HG03469 (cell line): ENCODE results near the gene DIDO1.

Experiments used
- ATAC-seq: cut with Tn5 transposase; IDR thresholded peaks from one replicate; pipeline ENCODE4 v1.9.1; 2021; ENCODE audit warnings: mild to moderate bottlenecking, moderate library complexity, moderate number of reproducible peaks; ENCODE audit not compliant: unreplicated experiment

Gene DIDO1

DNA sequence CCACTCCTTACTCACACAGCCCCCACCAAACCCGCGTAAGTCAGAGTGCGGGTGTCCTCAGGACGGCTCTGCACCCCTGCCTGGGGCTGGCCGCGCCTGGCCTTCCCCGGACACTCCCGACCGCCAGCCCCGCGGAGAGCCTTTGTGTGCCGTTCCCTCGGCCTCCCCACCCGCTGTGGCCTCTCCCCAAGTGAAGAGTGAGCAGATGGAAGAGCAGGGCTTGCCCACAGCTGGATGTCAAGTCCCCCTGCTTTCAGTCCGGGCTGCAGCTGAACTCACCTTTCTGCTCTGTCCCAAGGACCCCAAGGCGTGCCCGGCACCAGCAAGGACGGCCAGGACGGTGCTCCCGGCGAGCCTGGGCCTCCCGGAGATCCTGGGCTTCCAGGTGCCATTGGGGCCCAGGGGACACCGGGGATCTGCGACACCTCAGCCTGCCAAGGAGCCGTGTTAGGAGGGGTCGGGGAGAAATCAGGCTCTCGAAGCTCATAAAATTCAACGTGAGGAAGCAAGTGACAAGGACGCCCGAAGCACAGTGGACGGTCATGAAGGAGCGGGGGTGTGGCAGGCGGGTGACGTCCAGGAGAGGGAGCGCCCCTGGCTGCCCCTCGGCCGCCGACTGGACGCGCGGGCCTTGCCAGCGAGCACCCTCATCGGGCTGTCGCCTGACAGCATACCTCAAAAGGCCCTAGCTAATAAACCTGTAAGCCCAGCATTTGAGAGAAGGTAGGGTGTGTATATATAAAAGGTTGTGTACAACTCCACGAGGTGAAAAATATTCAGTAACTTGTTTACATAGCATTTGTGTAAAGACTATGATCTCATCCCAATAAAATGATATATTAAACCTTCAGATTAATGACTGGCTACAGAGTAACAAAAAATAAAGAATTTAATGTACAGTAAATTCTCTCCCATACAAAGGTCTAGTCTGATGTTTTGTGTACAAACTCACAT is 85.8 kb downstream of the DIDO1 start:
- ATAC-seq: no peak

DNA sequence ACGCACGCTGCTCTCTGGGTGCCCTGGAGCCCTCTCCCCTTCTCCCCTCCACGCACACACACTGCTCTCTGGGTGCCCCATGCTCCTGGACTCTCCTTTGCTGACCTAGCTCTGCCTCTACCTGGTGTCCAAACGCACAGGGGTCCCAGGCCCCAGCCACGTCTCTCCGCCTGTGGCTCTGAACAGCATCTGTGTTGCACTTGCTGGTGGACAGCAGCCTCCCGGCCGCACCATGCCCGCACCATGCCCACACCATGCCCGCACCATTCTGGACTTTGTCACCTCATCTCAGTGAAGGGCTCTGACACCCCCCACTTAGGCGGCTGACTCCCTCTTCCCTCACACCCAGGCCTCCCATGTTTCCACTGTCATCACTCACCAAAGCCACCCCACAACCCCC is 86.5 kb downstream of the DIDO1 start:
- no peak for ATAC-seq

DNA sequence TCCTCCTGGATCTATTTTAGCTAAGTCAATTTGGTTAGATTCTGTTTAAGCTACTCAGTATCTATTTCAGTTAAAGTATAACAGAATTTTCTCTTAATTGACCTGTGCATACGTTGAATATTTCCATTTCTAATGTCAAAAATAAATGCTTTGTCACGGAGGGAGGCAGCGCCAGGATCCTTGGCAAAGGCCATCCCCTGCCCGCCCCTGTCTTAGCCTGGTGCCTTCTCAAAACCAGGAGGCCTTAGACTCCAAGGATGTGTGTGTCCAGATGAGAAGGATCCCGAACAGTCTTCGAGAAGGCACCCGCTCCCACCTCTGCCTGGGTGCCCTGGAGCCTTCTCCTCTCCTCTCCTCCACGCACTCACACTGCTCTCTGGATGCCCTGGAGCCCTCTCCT is 87.0 kb downstream of the DIDO1 start:
- no peak for ATAC-seq

DNA sequence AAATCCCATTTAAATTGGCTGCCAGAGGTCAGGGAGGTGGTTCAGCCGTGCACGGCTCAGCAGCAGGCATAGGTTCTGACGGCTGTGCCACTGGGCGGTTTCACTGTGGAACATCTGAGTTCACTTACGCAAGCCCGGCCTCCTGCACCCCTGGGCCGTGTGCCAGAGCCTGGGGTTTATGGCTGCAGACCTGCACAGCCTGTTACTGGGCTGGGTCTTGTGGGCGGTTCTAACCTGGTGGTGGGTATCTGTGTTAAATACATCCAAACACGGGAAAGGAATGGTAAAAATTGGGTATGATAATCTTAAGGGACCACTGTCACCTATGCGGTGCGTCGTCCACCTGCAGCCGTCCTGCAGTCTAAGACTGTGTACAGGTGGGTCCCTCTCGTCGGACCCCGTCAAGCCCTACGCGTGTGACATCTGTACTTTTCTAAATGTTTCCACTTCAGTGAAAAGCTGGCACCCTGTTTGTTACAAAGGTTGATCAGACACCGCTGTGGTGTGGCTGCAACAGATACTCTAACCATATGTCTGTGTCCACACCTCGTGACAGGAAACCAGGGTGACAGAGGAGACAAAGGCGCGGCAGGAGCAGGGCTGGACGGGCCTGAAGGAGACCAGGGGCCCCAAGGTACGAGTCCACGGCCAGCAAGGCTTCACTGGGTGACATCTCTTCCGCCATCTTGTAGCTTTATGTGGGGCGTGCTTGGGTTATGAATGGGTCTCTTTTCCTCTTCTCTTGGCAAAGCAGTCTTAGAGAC is 88.0 kb downstream of the DIDO1 start:
- ATAC-seq: no peak

DNA sequence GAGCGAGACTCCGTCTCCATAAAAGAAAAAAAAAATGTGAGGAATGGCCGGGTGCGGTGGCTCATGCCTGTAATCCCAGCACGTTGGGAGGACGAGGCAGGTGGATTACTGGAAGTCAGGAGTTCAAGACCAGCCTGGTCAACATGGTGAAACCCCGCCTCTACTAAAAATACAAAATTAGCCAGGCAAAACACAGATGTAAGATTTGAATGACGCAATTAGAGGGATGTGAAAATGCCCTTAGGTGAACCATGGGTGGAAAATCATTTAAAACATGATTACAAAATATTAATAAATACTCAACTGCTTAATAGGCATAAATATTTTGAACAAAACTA is 88.5 kb downstream of the DIDO1 start:
- no peak for ATAC-seq

DNA sequence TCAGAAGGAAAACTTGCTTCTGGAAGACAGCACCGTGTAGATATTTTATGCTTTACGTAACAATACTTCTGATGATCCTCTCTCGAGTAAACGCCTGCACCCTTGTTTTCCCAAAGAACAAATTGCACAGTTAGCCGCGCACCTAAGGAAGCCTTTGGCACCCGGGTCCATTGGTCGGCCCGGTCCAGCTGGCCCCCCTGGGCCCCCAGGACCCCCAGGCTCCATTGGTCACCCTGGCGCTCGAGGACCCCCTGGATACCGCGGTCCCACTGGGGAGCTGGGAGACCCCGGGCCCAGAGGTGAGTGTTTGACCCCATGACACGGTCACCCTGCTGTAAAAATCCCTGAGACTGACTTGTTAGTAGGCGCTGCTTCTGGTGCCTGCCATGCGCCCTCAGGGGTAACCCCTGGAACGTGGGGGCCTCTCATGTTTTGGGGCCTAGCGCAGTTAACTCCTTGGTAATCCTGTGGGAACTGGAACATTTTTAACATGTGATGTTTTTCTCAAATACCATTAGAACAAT is 89.3 kb downstream of the DIDO1 start:
- no peak for ATAC-seq

DNA sequence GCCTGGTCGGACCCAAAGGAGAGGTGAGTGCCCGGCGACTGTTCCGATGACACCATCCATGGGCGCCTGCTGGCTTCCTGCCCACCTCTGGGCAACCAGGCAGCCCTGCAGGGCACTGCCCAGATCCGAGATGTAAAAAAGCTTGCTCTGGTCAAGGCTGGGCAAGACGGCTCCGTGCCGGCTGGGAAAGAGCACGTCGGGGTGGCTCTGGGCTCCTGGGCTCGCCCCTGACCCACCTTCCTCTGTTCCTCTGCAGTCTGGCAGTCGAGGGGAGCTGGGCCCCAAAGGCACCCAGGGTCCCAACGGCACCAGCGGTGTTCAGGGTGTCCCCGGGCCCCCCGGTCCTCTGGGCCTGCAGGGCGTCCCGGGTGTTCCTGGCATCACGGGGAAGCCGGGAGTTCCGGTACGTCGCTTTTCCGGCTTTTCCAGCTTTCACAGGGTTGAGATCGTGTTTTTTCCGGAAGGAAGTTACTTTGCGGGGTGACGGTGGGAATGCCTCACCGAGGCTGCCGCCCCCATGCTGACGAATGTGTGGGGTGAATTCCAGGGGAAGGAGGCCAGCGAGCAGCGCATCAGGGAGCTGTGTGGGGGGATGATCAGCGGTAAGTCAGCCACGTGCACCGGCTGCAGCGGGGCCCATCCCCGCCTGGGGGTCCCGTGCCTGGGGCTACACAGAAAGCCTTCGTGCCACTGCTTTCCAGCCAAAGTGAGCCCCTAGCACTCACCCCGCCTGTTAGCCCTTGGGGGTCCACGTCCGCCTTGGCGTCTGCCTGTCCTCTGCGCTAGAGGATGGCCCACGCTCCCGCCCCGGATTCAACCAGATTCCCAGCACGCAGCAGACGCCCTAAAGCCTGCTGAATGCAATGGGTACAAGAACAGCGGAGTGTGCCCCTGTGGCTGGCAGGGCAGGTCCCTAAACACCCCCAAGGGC is 90.1 kb downstream of the DIDO1 start:
- ATAC-seq: no peak

DNA sequence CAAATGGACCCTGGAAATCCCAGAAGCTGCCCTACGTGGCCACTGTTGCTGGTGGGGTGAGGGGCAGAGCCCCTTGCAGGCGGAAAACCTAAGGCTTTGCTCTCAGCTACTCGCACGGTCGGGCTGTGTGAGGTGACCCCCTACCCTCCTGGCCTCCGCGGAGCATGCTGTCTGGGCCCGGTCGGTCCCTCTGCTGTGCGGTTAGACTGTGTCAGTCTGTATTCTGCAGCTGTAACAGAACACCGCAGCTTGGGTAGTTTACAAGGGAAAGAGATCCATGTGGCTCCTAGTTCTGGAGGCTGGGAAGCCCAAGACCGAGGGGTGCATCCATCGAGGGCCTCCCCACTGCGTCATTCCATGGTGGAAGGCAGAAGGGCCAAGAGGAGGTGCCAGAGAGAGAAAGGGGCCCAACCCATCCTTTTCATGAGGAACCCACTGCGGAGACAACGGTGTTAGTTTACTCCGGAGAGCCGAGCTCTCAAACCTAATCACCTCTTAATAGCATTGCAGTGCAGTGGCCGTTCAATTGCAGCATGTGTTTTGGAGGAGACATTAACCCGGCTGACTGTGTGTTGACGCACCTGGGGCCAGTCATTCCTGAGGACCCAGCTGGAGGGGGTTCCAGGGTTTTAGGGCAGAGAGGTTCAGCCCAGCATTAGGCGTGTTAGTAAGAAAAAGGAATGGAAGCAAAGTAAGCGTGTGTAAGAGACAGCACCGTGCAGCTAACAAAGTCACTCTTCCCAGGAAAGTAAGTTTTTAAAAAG is 91.2 kb downstream of the DIDO1 start:
- ATAC-seq: no peak

DNA sequence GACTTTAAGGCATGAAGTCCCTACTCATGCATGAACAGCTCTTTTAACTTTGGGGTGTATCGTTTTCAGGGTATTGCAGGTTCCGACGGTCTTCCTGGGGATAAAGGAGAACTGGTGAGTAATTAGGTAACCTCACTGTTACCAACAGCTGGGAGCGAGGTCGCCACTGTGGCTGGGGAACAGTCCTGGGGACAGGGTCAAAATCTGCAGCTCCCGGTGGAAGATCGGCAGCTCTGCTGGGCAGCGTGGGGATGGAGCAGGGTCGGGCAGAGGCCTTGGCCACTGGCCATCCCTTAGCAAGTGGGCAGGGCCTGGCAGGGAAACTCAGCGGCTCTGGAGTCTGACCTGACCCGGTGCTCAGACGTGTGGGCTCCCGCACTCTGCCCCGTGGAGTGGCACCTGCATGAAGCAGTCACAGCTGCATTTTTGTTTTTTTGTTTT is 93.3 kb downstream of the DIDO1 start:
- no peak for ATAC-seq

DNA sequence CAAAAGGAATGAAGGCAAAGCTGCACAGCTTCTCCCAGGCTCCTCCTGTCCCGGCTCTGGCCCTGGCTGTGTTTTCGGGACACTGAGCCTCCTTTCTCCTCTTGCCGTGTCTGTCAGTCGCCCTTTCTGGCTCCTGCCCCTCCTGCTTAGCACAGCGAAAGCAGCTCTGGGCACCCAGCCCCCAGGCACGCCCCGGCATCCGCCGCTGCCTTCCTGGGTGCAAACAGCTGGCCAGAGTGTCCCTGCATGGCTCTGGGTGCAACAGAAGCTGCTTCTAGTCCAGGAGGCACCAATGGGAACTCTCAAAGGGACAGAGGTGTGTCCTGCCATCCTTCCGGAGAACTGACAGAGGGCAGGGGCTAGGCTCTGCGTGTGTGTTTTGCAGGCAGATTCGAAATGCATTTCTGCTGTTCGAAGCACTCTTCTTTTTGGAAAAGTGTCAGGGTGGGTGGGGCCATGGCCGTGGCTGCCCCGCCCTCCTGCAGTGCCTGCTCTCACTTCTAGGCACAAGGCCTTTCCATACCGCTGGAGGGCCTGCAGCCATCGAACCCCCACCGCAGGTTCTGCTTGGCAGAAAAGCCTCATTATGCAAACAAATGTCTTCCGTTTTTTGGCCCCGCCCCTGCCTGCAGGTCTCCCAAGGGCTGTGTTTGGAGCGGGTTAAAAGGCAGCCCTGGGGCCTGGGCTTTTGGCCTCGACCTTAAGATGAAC is 93.9 kb downstream of the DIDO1 start:
- no peak for ATAC-seq

DNA sequence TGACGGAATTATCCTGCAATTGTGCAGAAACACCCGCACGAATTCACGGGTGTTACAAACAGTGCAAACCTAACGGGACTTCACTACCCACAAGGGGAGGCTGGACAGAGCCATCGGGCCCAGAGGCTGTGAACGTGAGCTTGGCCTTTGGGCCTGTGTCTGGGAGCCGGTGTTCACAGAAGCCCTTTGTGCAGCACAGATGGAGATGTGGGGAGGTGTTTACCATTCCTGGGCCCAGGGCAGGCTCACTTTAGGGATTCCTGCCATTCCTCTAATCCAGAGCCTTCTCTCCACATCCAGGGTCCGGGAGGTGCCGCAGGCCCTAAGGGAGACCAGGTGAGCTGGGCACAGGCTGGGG is 94.5 kb downstream of the DIDO1 start:
- ATAC-seq: no peak

DNA sequence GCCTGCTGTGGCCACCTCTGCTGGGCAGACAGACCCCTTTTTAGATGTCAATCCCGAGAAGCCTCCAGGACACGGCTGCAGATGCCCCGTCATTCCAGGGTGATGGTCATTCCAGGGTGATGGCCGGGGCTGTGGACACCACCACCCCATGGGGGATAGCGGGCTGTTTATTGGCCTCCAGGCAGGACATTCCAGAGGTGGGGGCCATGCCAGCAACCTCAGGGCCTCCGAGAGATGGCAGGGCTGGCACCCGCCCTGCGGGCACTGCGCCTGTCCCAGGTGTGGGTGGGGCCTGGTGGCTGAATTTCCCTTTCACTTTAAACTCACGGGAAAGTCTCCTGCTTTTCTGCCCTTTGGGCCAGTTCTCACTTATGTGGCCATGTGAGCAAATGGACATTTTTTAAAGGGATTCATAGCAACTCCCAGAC is 94.9 kb downstream of the DIDO1 start:
- no peak for ATAC-seq

DNA sequence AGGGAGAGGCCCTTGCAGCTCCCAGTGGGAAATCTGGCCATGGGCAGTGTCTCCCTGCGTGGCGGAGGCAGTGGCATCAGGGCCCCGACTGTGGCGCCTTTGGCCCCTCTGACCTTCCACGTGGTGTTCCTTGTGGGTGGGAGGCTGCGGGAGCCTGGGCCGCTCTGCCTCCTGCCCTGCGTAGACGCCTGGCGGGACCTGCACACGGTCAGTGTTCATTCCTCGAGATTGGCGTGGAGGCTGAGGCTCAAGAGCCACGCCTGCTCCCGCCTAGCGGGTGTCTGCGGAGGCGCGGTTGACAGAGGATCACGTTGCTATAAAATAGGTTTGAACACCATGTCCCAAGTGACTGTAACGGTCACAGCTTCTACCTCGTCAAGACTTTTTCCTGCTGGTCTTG is 95.5 kb downstream of the DIDO1 start:
- no peak for ATAC-seq

DNA sequence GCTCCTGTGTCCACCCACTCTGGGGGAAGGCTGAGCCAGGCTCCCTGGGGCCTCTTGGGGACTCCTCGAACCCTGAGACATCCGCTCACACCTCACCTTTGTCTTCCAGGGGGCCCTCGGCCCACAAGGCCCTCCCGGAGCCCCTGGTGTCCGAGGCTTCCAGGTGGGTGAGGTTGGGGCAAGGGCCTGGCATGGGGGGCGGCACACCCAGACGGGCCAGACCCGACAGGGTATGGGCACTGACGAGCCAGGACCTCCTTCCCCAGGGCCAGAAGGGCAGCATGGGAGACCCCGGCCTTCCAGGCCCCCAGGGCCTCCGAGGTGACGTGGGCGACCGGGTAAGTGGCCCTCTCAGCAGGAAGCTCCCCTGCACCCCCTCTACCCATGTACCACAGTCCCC is 96.1 kb downstream of the DIDO1 start:
- ATAC-seq: no peak

DNA sequence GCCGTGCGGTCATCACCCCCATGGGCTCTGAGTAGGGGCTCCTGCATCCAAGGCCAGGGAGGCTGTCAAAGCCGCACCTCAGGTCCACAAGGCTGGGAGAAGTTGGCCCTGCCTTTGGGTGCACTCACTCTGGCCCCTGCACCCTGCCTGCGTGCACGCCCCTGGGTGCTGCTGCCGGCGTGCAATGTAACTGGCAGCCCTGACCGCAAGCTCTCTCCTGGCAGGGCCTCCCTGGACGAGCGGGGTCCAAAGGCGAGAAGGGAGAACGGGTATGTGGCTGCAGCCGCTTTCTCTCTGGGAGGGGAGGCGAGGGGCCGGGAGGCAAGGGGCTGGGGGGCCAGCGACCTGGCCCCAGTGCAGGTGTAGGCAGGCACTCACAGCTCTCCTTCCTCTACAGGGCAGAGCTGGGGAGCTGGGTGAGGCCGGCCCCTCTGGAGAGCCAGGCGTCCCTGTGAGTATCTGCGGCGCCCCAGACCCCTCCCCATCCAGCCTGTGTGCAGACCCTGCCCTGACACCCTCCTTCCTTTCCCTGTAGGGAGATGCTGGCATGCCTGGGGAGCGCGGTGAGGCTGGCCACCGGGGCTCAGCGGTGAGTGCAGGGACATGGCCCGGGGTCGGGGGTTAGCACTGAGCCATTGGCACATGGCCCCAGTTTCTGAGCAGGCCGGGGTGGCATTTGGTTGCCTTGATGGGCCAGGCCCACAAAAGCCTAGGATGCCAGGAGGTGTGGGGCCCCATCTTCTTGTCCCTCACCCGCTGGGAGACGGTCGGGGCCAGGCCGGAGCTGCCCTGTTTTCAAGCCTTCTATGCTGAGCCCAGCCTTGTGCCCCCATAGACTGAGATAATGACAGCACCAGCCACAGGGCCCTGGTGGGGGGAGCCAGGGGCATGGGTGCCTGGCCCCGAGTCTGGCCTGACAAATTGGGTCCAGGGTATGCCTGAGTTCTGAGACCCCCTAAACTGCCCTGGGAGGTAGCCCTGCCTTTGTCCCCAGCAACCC is 96.8 kb downstream of the DIDO1 start:
- no peak for ATAC-seq

DNA sequence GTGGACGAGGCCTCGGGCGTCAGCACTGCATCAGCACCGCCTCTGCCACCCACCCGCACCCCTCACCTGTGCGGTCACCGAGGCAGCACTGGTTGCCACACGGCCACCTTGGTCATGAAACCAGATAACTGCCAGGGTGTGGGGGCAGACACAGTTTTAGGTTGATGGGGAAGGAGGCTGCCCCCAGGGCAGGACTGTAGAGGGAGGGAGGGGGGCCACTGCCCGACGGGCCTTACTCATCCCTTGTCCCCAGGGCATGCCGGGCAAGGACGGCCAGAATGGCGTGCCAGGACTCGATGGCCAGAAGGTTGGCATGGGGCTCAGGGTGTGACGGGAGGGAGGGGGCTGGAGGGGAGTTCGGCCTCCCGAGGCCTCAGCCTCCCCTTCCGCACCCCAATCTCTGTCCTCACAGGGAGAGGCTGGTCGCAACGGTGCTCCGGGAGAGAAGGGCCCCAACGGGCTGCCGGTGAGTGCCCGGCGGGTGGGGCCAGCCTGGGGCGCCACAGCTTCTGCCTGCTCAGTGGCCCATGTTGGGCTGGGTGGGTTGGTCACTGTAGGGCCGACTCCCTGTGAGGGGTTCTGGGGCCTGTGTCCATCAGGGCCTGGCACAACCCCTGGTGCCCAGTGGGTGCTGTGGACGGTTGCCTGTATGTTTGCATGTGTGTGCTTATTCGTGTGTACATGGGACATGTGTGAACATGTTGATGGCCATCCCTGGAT is 97.6 kb downstream of the DIDO1 start:
- no peak for ATAC-seq

DNA sequence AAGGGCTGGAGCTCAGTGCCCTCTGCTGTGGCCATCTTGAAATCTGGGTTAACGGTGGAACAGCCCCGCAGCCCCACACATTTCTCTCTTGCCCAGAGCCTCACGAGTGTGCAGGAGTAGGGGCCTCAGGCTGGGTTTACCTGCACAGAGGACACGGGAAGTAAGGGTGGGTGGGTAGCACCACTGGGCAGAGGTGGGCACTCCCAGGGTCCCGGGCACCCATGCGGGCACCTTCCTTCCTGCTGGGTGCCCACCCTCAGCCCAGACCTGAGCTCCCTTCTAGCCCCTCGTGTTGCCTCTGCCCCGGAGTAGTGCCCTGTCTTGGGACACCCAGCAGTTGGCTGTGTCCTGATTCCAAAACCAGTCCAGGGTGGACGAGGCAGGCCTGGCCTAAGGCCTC is 98.3 kb downstream of the DIDO1 start:
- ATAC-seq: no peak
